Neural progenitor cell (in vitro differentiated cells): ENCODE results near the gene DDN.

Source experiments
- EZH2 ChIP-seq: fragments of 200-600 bp; sonication (generic); IDR thresholded peaks from 2 replicates; pipeline ENCODE4 v1.6.1; 2017; ENCODE audit warnings: antibody characterized with exemption, mild to moderate bottlenecking, moderate library complexity
- TF ChIP-seq, protein P1 (sequence below): fragments of 200-600 bp; sonication (generic); IDR thresholded peaks from 2 replicates; pipeline ENCODE4 v1.5.1; 2017; ENCODE audit warnings: antibody characterized with exemption, mild to moderate bottlenecking

DNA sequence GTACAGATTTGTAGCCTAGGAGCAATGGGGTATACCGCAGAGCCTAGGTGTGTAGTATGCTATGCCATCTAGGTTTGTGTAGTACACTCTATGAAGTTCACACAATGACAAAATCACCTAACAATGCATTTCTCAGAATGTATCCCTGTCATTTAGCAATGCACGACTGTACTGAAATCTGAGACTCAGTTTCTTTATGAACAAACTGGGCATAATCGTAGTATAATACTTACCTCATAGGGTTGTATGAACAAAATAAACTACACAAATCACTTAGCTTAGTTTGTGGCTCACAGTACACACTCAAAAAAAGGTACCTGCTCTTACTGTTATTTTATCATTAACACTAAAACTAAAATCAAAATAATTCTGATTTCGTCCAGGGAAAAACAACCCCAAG lies 26.3 kb upstream of the DDN start:
- TF ChIP-seq, protein P1, sequence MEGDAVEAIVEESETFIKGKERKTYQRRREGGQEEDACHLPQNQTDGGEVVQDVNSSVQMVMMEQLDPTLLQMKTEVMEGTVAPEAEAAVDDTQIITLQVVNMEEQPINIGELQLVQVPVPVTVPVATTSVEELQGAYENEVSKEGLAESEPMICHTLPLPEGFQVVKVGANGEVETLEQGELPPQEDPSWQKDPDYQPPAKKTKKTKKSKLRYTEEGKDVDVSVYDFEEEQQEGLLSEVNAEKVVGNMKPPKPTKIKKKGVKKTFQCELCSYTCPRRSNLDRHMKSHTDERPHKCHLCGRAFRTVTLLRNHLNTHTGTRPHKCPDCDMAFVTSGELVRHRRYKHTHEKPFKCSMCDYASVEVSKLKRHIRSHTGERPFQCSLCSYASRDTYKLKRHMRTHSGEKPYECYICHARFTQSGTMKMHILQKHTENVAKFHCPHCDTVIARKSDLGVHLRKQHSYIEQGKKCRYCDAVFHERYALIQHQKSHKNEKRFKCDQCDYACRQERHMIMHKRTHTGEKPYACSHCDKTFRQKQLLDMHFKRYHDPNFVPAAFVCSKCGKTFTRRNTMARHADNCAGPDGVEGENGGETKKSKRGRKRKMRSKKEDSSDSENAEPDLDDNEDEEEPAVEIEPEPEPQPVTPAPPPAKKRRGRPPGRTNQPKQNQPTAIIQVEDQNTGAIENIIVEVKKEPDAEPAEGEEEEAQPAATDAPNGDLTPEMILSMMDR = no peak
- TF ChIP-seq EZH2 = no peak
